HG02623 (cell line): ENCODE data around the gene PTPRN2.

Experiments
- ATAC-seq: cut with Tn5 transposase; IDR thresholded peaks from one replicate; pipeline ENCODE4 v1.9.1; 2021; ENCODE audit warnings: moderate library complexity; ENCODE audit not compliant: unreplicated experiment

The PTPRN2 gene

DNA sequence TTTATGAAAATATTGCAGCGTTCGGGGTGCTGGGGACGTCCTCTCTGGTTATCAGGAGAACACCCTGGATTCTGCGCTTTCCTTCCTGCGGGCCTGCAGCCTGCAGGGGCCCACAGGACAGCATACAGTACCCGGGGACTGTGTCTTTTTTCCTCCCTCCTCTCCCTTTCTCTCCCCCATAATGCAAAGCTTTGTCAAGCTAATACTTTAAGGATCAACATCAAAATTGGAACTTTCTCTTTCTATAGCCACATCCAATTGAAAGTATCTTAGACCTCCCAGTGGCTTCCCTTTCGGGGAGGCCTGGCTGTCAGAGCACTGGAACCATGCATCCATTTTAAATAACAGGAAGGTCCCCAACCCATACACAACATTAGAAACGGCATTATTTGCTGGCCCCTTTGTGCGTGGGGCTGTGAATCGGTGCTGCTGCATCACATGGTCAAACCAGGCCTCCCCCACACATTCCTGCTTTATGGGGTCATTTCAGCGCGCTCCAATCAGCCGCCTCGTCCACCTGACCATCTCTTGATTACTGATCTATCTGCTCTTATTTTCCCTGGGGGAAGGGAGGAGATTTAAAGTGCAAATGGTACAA lies 745.8 kb downstream of the PTPRN2 start:
- no peak for ATAC-seq

DNA sequence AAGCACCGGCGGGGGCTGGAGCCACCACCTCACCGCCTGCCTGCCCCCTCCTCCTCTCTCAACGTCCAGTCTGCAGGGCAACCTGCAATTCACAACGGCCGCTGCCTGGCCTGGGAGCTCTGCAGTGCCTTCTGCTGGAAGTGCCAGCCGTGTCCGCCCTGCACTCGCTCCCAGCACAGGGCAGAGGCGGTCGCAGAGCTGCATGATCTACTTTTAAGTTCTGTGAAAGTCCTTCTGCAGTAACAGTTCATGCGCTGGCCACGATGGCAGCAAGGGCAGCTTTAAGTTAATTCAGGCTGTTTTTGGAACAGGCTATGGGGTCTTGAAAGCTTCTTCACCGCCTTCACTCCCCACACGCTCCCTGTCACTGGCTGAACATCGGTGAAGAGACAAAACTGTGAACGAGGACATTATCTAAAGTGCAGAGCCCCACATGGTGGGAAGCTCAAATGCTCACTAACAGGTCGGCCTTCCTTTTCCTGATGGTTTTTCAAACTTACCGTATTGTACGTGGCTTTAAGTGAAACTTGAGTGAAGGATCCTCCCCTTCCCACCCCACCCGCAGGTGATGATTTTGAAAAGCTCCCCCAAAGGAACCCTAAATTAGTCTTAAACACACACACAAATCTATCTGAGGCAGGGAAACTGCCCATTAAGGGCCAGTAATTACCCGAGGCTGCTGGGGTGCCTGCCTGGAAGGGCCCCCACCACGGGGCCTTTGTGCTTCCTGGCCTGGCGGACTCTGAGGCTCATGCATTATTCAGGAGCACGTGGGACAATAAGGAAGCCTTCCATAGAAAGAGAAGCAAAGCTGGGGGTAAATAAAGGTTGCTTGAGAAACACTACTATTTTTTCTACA lies 746.5 kb downstream of the PTPRN2 start:
- no peak for ATAC-seq

DNA sequence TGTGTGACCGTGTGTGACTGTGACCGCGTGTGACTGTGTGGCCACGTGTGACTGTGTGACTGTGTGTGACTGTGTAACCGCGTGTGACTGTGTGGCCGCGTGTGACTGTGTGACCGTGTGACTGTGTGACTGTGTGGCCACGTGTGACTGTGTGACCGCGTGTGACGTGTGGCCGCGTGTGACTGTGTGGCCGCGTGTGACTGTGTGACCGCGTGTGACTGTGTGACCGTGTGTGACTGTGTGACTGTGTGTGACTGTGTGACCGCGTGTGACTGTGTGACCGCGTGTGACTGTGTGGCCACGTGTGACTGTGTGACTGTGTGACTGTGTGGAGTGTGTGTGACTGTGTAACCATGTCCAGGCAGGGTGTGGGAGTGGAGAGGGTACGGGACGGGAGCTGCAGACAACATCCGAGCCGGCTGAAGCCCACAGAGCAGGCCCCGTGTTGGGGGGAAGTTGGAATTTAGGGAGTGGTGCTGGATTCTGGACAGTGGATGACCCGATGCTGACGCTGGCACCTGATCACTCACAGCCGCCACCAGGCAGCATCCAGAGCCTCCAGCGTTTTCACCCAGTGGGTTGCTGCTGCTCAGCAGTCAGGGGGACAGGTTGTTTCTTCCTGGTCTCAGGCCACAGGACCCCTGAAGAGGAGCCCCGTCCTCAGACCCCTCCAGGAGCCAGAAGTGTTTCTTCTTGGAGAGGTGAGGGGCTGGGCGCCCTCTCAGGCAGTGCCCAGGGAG lies 747.3 kb downstream of the PTPRN2 start:
- no peak for ATAC-seq

DNA sequence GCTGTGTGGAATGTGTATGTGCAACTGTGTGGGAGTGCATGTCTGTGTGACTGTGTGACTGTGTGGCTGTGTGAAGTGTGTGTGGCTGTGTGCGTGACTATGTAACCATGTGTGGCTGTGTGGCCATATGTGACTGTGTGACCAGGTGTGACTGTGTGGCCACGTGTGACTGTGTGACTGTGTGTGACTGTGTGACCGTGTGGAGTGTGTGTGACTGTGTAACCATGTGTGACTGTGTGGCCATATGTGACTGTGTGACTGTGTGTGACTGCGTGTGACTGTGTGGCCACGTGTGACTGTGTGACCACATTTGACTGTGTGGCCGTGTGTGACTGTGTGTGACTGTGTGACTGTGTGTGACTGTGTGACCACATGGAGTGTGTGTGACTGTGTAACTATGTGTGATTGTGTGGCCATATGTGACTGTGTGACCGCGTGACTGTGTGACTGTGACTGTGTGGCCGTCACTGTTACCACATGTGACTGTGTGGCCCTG lies 747.9 kb downstream of the PTPRN2 start:
- no peak for ATAC-seq

DNA sequence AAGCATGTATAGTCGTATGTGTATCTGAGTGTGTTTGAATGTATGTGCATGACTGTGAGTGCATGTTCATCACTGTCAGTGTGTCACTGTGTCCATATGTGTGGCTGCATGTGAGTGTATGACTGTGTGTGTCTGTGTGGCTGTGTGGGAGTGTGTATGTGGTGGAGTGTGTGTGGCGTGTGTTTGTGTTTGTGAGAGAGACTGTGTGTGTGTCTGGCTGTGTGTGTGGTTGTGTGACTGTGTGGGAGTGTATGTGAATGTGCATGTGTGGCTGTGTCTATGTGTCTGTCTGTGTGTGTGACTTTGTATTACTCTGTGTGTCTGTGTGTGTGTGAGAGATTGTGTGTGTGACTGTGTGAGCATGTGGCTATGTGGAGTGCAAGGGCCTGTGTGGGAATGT lies 748.4 kb downstream of the PTPRN2 start:
- no peak for ATAC-seq

DNA sequence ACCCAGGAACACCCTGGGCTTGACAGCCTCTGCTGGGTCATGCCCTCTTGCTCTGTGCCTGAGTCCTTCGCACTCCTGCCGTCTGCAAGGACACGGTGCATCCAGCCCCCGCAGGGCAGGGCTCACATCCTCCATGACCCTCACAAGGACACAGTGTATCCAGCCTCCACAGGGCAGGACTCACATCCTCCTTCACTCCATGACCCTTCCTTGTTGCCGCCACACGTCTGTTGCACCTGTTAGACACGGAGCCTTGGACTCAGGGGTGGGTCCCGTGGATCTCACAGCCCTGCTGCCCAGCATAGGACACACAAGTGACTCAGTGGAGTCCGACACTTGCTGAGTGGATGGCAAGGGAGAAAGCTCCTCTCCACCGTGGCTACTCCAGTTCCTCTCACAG lies 750.1 kb downstream of the PTPRN2 start:
- no peak for ATAC-seq

DNA sequence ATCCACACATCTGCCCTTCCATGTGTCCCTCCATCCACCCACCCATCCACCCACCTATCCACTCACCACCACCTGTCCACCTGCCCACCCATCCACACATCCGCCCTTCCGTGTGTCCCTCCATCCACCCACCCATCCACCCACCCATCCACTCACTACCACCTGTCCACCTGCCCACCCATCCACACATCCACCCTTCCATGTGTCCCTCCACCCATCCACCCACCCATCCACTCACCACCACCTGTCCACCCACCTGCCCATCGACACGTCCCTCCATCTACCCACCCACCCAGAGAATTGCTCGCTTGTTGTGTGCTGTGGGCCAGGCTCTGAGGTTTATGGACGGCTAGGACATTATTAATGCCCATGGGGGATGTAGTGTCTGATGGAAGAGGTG lies 750.6 kb downstream of the PTPRN2 start:
- ATAC-seq = no peak

DNA sequence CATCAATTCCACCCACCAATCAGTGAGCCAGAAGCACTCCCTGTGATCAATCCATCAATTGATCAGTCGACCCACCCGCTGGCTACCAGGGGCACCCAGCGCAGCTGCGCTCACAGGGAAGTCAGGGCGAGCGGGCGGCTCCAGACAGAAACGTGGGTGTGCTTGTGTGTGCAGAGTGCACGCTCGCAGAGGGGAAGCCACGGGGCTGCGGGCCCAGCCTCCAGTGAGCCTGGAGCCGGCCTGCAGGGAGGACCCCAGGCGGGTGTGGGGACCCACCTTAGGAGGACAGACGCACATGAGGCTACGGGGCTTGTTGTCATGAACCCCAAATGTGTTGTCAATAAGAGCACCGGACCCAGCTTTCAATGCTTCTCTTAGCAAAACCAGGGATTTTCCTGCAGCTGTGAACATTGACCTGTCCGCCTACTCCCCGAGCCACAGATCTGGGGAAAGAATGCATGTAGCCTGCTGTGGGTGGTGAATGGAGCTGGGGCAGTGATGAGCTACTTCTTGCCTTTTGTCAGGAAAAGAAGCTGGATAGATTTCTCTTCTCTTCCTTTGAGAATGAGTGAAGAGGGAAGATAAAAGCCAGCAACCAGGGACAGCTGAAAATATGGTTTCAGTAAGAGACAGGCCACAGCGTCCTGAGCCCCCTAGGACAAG lies 753.0 kb downstream of the PTPRN2 start:
- ATAC-seq = no peak

DNA sequence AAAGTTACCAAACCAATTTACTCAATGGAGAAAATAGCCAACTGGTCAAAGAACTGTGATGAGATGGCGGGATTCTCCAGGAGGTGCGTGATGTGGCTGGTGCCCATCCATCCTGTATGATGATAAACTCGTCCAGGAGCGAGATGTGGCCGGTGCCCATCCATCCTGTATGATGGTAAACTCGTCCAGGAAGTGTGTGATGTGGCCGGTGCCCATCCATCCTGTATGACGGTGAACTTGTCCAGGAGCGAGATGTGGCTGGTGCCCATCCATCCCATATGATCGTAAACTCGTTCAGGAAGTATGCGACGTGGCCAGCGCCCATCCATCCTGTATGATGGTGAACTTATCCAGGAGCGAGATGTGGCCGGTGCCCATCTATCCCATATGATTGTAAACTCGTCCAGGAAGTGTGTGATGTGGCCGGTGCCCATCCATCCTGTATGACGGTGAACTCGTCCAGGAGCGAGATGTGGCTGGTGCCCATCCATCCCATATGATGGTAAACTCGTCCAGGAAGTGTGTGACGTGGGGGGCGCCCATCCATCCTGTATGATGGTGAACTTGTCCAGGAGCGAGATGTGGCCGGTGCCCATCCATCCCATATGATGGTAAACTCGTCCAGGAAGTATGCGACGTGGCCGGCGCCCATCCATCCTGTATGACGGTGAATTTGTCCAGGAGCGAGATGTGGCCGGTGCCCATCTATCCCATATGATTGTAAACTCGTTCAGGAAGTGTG lies 754.6 kb downstream of the PTPRN2 start:
- no peak for ATAC-seq

DNA sequence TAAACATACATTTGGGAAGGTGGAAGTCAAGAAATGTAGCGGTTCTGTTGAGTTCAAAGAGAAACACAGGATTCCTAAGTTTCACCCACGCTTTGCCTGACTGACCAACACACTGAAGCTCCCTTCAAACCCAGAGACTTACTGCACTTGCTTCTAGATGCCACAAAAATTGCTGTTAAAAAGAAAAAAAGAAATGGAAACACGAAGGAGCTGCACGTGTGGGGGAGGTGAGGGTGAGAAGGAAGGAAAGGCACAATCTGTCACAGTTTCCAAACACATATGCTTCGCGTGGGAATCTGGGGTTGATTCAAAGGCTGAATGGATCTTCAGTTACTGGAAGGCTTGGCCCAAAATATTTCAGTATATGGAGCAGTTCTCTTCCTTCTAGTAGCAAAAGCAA lies 755.2 kb downstream of the PTPRN2 start:
- ATAC-seq = no peak

DNA sequence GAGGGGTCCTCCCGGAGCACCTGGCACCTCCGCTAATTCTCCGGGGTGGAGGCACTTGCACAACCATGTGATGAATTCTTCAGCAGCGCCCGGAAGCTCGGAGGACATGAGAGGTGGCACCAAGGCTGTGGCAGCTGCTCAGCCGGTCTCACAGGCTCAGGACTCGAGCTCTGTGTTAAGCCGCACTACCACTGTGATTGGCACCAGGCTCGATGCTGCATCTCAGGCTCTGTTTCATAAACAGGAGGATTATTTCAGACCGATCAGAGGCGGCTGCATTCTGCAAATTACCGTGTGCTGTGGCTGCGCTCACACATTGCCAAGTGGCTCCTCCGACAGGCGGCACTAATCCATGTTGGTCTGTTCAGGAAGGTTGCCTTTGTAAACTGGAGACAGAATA lies 755.6 kb downstream of the PTPRN2 start:
- ATAC-seq = no peak

DNA sequence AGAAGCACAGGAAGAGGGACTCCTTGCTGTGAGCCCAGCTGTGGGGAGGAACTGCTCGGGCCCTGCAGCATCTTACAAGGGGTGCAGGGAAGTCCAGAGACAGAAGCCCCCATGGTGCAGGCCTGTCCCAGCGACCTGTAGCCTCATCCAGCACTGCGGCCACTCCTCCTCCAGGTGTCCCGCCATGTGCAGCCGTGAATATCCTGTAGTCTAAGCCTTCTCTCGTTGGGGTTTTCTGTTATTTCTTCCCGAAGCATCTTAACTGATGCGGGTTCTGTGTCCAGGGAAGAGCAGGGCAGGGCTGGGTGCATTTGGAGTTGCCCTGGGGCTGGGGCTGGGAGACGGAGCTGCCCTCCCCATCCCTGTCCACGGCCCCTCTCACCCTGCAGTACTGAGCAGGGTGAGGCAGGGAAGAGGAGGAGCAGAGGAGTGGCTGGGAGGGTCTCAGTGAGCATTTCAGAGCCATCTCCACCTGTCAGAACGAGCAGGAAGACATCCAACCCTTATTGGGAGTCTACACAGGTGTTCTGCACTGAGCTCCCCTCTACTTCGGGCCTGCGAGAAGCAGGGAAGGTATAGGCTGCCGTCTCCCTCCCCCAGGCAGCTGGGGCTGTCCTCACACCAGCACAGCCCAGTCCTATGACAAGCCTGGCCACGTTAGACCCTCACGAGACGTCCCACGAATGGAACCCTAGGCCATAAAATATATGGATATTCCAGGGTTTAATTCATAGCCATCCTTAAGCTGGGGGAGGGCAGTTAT lies 756.3 kb downstream of the PTPRN2 start:
- ATAC-seq = no peak

DNA sequence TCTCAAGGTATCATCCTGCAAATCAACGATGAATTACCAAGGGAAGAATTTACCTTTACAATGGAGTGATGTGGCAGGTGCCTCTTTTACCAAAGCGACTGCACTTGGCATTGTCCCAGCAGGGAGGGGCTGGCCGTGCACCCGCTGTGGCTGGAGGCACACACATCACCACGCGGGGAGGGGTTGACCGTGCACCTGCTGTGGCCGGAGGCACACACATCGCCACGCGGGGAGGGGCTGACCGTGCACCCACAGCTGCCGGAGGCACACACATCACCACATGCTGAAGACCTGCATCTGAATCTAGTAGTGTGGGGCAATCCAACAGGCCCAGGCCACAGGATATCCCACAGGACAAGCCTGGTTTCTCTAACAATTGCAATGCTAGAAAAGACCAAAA lies 757.3 kb downstream of the PTPRN2 start:
- ATAC-seq = no peak

DNA sequence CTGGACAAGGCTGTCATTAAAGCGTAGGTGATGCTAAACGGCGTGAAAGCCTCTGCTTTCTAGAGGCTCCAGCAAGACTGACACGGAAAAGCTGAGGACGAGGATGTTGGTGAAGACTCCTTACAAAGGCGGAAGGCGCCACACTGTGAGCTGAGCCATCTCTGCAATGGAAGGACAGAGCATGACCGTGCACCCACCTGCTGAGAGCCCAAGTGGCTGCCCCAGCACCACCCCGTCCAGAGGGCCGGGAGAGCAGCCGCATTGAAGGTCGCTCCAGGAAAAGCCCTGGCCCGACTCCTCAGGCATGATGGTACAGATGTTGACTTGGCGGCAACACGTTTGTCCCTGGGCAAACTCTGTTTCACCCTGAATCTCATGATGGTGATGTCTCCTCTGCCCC lies 758.1 kb downstream of the PTPRN2 start:
- no peak for ATAC-seq

DNA sequence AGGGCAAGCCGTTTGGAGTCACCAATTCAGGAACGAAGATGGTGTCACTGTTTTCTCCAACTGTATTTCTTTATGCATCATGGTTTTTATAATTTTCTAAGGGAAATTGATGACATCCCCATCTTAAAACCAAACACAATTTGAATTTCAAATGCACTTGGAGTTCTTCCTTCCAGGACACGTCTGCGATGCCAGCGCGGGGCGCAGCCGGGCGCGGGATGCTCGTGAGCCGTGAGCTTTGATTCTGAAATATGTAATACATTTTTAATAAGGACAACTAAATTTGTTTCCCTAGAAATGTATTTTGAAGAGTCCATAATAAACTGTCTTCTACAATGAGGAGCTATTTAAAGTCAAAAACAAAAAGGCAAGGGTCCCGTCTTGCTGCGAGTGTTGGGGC lies 758.7 kb downstream of the PTPRN2 start:
- ATAC-seq = no peak

DNA sequence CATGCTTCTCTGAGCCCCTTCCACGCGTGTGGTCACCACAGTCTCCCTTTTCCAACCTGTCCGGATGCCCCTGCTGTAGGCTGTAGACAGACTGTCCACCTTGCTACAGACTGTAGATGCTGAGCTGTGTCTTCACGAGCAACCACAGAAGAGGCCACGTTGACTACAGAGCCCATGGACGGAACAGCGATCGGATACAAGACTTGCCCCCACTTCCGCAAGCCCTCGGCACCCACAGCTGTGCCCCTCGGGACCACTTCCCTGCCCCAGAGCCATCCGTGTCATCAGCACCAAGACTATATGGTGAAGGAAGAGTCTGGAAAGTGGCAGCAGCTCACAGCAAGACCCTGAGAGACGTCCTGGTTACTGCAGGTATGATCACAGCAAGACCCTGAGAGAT lies 759.4 kb downstream of the PTPRN2 start:
- no peak for ATAC-seq

DNA sequence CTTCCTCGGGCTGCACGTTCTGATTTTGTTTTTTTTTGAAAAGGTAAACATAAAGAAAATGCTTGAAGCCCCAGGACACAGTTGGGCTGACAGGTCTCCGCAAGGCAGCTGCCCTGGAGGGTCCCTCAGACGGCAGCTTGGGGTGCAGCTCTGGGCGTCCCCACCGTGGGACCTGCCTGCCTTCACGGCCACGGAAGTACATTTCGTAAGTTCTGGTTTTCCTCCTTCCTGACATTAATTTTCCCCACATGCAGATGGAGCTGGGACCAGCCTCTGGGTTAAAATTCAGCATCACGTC lies 759.8 kb downstream of the PTPRN2 start:
- ATAC-seq = no peak

DNA sequence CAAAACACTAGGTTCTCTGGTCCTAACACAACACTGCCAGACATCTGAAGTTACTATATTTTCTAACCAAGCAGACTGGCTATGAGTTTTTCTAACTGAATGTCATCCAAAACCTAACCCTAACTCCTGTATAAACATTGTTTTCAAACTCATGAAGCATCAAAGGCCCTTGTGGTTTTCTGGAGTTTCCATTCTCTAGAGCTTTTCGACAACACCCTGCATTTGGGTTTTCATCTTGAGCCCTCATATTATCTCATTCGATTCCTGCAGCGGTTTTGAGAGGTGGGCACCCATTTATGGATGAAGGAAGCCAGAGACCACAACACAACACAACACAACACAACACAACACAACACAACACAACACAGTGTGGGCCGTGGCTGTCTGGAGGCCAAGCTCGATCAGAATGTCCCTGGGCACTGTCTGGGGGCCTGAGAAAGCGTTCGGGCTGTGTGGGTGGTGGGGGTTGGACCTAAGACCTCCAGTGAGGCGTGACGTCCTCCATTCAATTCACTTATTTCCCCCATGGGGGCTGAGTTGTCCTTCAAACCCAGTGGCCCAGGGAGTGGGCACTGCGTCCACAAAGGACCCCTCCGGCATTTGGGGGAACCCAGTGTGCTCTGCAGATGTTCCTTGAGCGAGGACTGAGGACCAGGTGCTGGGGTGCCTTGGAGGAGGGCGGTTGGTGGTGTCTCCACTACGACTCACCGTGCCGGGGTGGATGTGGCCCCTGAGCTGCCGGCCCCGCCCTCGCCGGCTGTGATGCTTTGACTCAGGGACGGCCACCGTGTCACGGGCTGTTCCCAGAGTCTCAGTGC lies 760.4 kb downstream of the PTPRN2 start:
- no peak for ATAC-seq

DNA sequence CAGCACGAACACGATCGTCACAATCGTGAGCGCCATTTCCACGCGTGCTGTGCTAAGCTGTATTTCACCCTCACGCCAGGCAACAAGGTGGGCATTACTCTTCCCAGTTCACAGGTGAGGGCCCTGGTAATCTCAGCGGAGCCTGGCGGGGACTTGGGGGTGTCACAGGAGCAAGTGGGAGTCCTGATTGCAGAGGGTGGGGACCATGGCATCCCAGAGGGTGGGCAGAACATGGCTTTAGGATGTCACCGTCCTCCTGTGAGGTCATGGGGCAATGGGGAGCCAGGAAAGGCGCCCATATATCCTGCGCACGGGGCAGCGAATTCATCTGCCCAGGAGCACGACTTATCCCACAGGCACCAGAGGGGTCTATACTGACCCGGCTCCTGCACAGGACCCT lies 761.1 kb downstream of the PTPRN2 start:
- ATAC-seq = no peak
